Activated CD8-positive, alpha-beta T cell treated with anti-CD3 and anti-CD28 coated beads, Interleukin-2, amount 10 ng/mL, durations not matched to agents 7 days and 5 days (primary cell): ENCODE data around the gene MMADHC. TPM values are rescaled to one million over a fixed set of nuclear protein-coding genes. Genes with fewer than 3 reads are reported as not detected.
"Not testable (repeated sequence)": the region's sequence is repeated elsewhere in the genome, so short reads cannot be mapped to it uniquely, and the experiment has no call there.

Source experiments
- ATAC-seq: fragments of 150-1000 bp; cut with Tn5 transposase; one replicate; pipeline ENCODE4 v1.10.0; 2021; ENCODE audit warnings: moderate library complexity
- CTCF ChIA-PET: fragments of 350-600 bp; sonication (Branson Sonifier 250); formaldehyde crosslinking; loops from one replicate; lab custom pipeline; 2021; ENCODE audit warnings: antibody characterized with exemption; lab: Charles Lee
- POLR2A ChIA-PET: fragments of 350-600 bp; sonication (Branson Sonifier 250); formaldehyde crosslinking; loops from one replicate; lab custom pipeline; 2021; ENCODE audit warnings: antibody characterized with exemption; lab: Charles Lee
- DNase-seq: peaks from one replicate; pipeline ENCODE4 v3.0.0-alpha.2; 2020
- H3K27ac Mint-ChIP-seq: one replicate; pipeline ENCODE4 v1.8.0; 2021; ENCODE audit warnings: mild to moderate bottlenecking, mixed read lengths
- H3K27me3 Mint-ChIP-seq: one replicate; pipeline ENCODE4 v1.8.0; 2021; ENCODE audit warnings: low read depth, mixed read lengths
- H3K36me3 Mint-ChIP-seq: one replicate; pipeline ENCODE4 v1.8.0; 2021; ENCODE audit warnings: low read depth, mixed read lengths
- H3K4me1 Mint-ChIP-seq: one replicate; pipeline ENCODE4 v1.8.0; 2021; ENCODE audit warnings: low read depth, mixed read lengths
- H3K4me3 Mint-ChIP-seq: one replicate; pipeline ENCODE4 v1.8.0; 2021; ENCODE audit warnings: mild to moderate bottlenecking, mixed read lengths
- H3K9me3 Mint-ChIP-seq: one replicate; pipeline ENCODE4 v1.8.0; 2022; ENCODE audit warnings: mixed read lengths; ENCODE audit not compliant: insufficient read depth
- total RNA-seq, 2 experiments: library from RNA; stranded (reverse); gene quantifications; one replicate each; pipeline ENCODE4 v1.2.3, GENCODE V29; 2021

The MMADHC gene
- total RNA-seq, 2 experiments from 2014 or later: 91.1 to 93.6 TPM

GRCh38 chr2:149566652-149567051, 20.9 kb downstream of the MMADHC start:
- ChIA-PET POLR2A (no interaction called here), CTCF (interaction anchor here (1.5 kb wide), 1 partner anchor 550 kb away, joined by 3 read pairs; no protein-coding TSS in a partner anchor)
- H3K36me3 Mint-ChIP-seq: peaks cover 31% of the 10 kb centered on the region
- H3K4me1 Mint-ChIP-seq: peaks cover 2% of the 10 kb centered on the region
- no peak overlapping the region for H3K4me3 Mint-ChIP-seq
- H3K27ac Mint-ChIP-seq: no peak overlapping the region
- H3K27me3 Mint-ChIP-seq: no peaks in the 10 kb centered on the region
- ATAC-seq (no peak), DNase-seq (no peak)
- no peaks in the 10 kb centered on the region for H3K9me3 Mint-ChIP-seq

GRCh38 chr2:149565625-149566024, 21.9 kb downstream of the MMADHC start:
- not testable (repeated sequence) for H3K4me1 Mint-ChIP-seq, H3K27ac Mint-ChIP-seq, H3K9me3 Mint-ChIP-seq, DNase-seq, H3K27me3 Mint-ChIP-seq, ATAC-seq, H3K4me3 Mint-ChIP-seq
- ChIA-PET POLR2A (interaction anchor here (0.6 kb wide), 1 partner anchor 527 kb away, joined by 3 read pairs; no protein-coding TSS in a partner anchor), CTCF (interaction anchor here (0.7 kb wide), 1 partner anchor 548 kb away, joined by 3 read pairs; no protein-coding TSS in a partner anchor)
- H3K36me3 Mint-ChIP-seq: peaks cover 31% of the 10 kb centered on the region

GRCh38 chr2:149564983-149565382, 22.6 kb downstream of the MMADHC start:
- CTCF ChIA-PET: interaction anchor here (0.7 kb wide), 1 partner anchor 547 kb away, joined by 3 read pairs; no protein-coding TSS in a partner anchor

GRCh38 chr2:149564097-149564496, 23.5 kb downstream of the MMADHC start:
- Mint-ChIP-seq H3K9me3 (no peaks in the 10 kb centered on the region), H3K27ac (no peak overlapping the region), H3K4me1 (peaks cover 2% of the 10 kb centered on the region), H3K4me3 (no peak overlapping the region), H3K36me3 (peaks cover 24% of the 10 kb centered on the region), H3K27me3 (peaks cover 2% of the 10 kb centered on the region)
- ChIA-PET POLR2A (no interaction called here), CTCF (interaction anchor here (1.0 to 2.4 kb wide), 2 partner anchors 8 to 546 kb away, joined by 3 to 12 read pairs; no protein-coding TSS in a partner anchor)
- DNase-seq: no peak
- ATAC-seq: no peak

More at GRCh38 chr2:149564983-149565382, 22.6 kb downstream of the MMADHC start:
- peaks cover 2% of the 10 kb centered on the region for H3K4me1 Mint-ChIP-seq
- H3K27ac Mint-ChIP-seq: no peak overlapping the region
- H3K4me3 Mint-ChIP-seq: no peak overlapping the region
- DNase-seq (no peak), ATAC-seq (no peak)
- peaks cover 31% of the 10 kb centered on the region for H3K36me3 Mint-ChIP-seq
- POLR2A ChIA-PET: interaction anchor here (0.6 kb wide), 1 partner anchor 526 kb away, joined by 3 read pairs; no protein-coding TSS in a partner anchor
- H3K9me3 Mint-ChIP-seq: no peaks in the 10 kb centered on the region
- H3K27me3 Mint-ChIP-seq: no peaks in the 10 kb centered on the region

- ChIA-PET POLR2A (no interaction called here), CTCF (interaction anchor here (1.6 to 2.4 kb wide), 3 partner anchors 24 to 545 kb away, joined by 5 to 12 read pairs (median 7); no protein-coding TSS in a partner anchor)
- no peaks in the 10 kb centered on the region for H3K9me3 Mint-ChIP-seq
- H3K27me3 Mint-ChIP-seq: peaks cover 2% of the 10 kb centered on the region
- ATAC-seq (no peak), DNase-seq (no peak)
- peaks cover 2% of the 10 kb centered on the region for H3K4me1 Mint-ChIP-seq
- H3K4me3 Mint-ChIP-seq: no peak overlapping the region
- peaks cover 9% of the 10 kb centered on the region for H3K36me3 Mint-ChIP-seq
- H3K27ac Mint-ChIP-seq: no peak overlapping the region
These were observed 25.3 kb downstream of the MMADHC start for GRCh38 chr2:149562324-149562723.

- Mint-ChIP-seq H3K9me3 (no peaks in the 10 kb centered on the region), H3K27ac (no peak overlapping the region), H3K27me3 (peaks cover 7% of the 10 kb centered on the region), H3K4me3 (no peak overlapping the region), H3K36me3 (peaks cover 4% of the 10 kb centered on the region), H3K4me1 (peaks cover 2% of the 10 kb centered on the region)
- DNase-seq (peak; percentile 50), ATAC-seq (no peak)
- ChIA-PET POLR2A (interaction anchor here (0.7 to 0.8 kb wide), 2 partner anchors 398 to 545 kb away, joined by 3 read pairs; no protein-coding TSS in a partner anchor), CTCF (interaction anchor here (0.6 to 1.6 kb wide), 13 partner anchors 9 to 1807 kb away, joined by 3 to 33 read pairs (median 4); no protein-coding TSS in a partner anchor)
These were observed 26.2 kb downstream of the MMADHC start for GRCh38 chr2:149561309-149561926.

GRCh38 chr2:149559341-149560068, 28.1 kb downstream of the MMADHC start:
- H3K9me3 Mint-ChIP-seq: no peaks in the 10 kb centered on the region
- ATAC-seq (no peak), DNase-seq (no peak)
- H3K36me3 Mint-ChIP-seq: no peaks in the 10 kb centered on the region
- ChIA-PET POLR2A (no interaction called here), CTCF (interaction anchor here (0.8 to 1.0 kb wide), 2 partner anchors 518 to 542 kb away, joined by 3 to 5 read pairs; no protein-coding TSS in a partner anchor)
- H3K27ac Mint-ChIP-seq: no peak overlapping the region
- H3K4me3 Mint-ChIP-seq: no peak overlapping the region
- peaks cover 7% of the 10 kb centered on the region for H3K27me3 Mint-ChIP-seq
- peaks cover 2% of the 10 kb centered on the region for H3K4me1 Mint-ChIP-seq

- H3K27me3 Mint-ChIP-seq: peaks cover 11% of the 10 kb centered on the region
- H3K36me3 Mint-ChIP-seq: no peaks in the 10 kb centered on the region
- no peak overlapping the region for H3K27ac Mint-ChIP-seq
- no peak overlapping the region for H3K4me3 Mint-ChIP-seq
- ChIA-PET POLR2A (no interaction called here), CTCF (interaction anchor here (0.7 to 1.2 kb wide), 2 partner anchors 529 to 539 kb away, joined by 3 read pairs; no protein-coding TSS in a partner anchor)
- DNase-seq (no peak), ATAC-seq (no peak)
- H3K4me1 Mint-ChIP-seq: no peaks in the 10 kb centered on the region
- no peaks in the 10 kb centered on the region for H3K9me3 Mint-ChIP-seq
These were observed 31.1 kb downstream of the MMADHC start for GRCh38 chr2:149556452-149556851.

GRCh38 chr2:149552830-149553229, 34.7 kb downstream of the MMADHC start:
- peaks cover 11% of the 10 kb centered on the region for H3K27me3 Mint-ChIP-seq
- ATAC-seq (no peak), DNase-seq (no peak)
- POLR2A ChIA-PET: no interaction called here
- CTCF ChIA-PET: interaction anchor here (1.5 kb wide), 1 partner anchor 9 kb away, joined by 11 read pairs; no protein-coding TSS in a partner anchor
- H3K27ac Mint-ChIP-seq: no peak overlapping the region
- no peaks in the 10 kb centered on the region for H3K9me3 Mint-ChIP-seq
- H3K36me3 Mint-ChIP-seq: no peaks in the 10 kb centered on the region
- no peaks in the 10 kb centered on the region for H3K4me1 Mint-ChIP-seq
- no peak overlapping the region for H3K4me3 Mint-ChIP-seq

- CTCF ChIA-PET: interaction anchor here (1.5 kb wide), 1 partner anchor 9 kb away, joined by 11 read pairs; no protein-coding TSS in a partner anchor
- ATAC-seq: no peak
- Mint-ChIP-seq H3K4me1 (no peaks in the 10 kb centered on the region), H3K36me3 (no peaks in the 10 kb centered on the region), H3K27ac (no peak overlapping the region), H3K4me3 (no peak overlapping the region), H3K9me3 (no peaks in the 10 kb centered on the region), H3K27me3 (peaks cover 11% of the 10 kb centered on the region)
- POLR2A ChIA-PET: no interaction called here
- no peak for DNase-seq
These were observed 35.3 kb downstream of the MMADHC start for GRCh38 chr2:149552226-149552625.

- H3K36me3 Mint-ChIP-seq: no peaks in the 10 kb centered on the region
- H3K4me1 Mint-ChIP-seq: peaks cover 5% of the 10 kb centered on the region
- H3K27me3 Mint-ChIP-seq: peaks cover 5% of the 10 kb centered on the region
- H3K9me3 Mint-ChIP-seq: no peaks in the 10 kb centered on the region
- no peak overlapping the region for H3K27ac Mint-ChIP-seq
- POLR2A ChIA-PET: no interaction called here
- DNase-seq: no peak
- no peak overlapping the region for H3K4me3 Mint-ChIP-seq
- peak; percentile 63 for ATAC-seq
- CTCF ChIA-PET: no interaction called here
These were observed 42.9 kb downstream of the MMADHC start for GRCh38 chr2:149544692-149545091.
